HCT116 (cell line): ENCODE measurements around the gene SART3.

Experiments
- CEBPB ChIP-seq: IDR thresholded peaks from 2 replicates; pipeline ENCODE4 v1.6.1; 2012; ENCODE audit warnings: low read depth
- POLR2A ChIP-seq: IDR thresholded peaks from 2 replicates; pipeline ENCODE4 v1.7.0; 2011; ENCODE audit warnings: borderline replicate concordance; ENCODE audit not compliant: insufficient read depth, insufficient read length; ENCODE audit errors: extremely low read depth
- RAD21 ChIP-seq: IDR thresholded peaks from 2 replicates; pipeline ENCODE4 v1.6.1; 2012; ENCODE audit warnings: low read depth, mild to moderate bottlenecking
- TCF7L2 ChIP-seq: IDR thresholded peaks from 2 replicates; pipeline ENCODE4 v1.7.0; 2011; ENCODE audit warnings: borderline replicate concordance, inconsistent platforms; ENCODE audit not compliant: insufficient read depth, insufficient read length; ENCODE audit errors: extremely low read depth
- TF ChIP-seq, protein P1 (sequence below), 3 experiments: fragments of 200-600 bp in 1 of 3; sonication (generic) in 1 of 3; IDR thresholded peaks in 2 of 3; conservative IDR thresholded peaks in 1 of 3; 2 replicates each; pipeline ENCODE4 v1.5.1; 2012 to 2017; ENCODE audit warnings: low read depth in 2 of 3, low read length in 2 of 3, antibody characterized with exemption in 1 of 3, borderline replicate concordance in 1 of 3, control low read depth in 1 of 3, mild to moderate bottlenecking in 1 of 3, mixed read lengths in 1 of 3, mixed run types in 1 of 3, moderate library complexity in 1 of 3; ENCODE audit not compliant: insufficient read depth in 1 of 3
- TF ChIP-seq, protein P2 (sequence below): IDR thresholded peaks from 2 replicates; pipeline ENCODE4 v1.6.1; 2011; ENCODE audit warnings: mild to moderate bottlenecking, low read length, moderate library complexity; ENCODE audit not compliant: insufficient replicate concordance; ENCODE audit errors: extremely low read depth
- TF ChIP-seq, protein P3 (sequence below): IDR thresholded peaks from 2 replicates; pipeline ENCODE4 v1.6.1; 2012; ENCODE audit warnings: low read depth

DNA sequence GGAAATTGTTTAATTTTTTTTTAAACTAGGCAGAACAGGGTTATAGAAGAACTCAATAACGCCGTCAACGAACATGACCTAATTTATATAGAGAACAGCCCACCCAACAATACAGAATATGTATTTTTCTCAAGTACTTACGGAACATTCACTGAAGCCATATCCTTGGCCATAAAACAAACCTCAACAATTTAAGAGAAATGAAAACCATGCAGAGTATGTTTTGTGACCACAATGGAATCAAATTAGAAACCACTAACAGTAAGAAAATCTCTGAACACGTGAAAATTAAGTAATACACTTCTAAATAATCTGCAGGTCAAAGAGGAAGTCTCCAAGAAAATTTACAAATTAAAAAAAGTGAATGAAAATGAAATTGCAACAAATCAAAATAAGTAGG, 9.4 kb downstream of the SART3 start:
- TF ChIP-seq, protein P1, sequence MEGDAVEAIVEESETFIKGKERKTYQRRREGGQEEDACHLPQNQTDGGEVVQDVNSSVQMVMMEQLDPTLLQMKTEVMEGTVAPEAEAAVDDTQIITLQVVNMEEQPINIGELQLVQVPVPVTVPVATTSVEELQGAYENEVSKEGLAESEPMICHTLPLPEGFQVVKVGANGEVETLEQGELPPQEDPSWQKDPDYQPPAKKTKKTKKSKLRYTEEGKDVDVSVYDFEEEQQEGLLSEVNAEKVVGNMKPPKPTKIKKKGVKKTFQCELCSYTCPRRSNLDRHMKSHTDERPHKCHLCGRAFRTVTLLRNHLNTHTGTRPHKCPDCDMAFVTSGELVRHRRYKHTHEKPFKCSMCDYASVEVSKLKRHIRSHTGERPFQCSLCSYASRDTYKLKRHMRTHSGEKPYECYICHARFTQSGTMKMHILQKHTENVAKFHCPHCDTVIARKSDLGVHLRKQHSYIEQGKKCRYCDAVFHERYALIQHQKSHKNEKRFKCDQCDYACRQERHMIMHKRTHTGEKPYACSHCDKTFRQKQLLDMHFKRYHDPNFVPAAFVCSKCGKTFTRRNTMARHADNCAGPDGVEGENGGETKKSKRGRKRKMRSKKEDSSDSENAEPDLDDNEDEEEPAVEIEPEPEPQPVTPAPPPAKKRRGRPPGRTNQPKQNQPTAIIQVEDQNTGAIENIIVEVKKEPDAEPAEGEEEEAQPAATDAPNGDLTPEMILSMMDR (IDR thresholded peaks at IDR 0.05 in 2 of 3, conservative IDR thresholded peaks at IDR 0.05 in 1 of 3; ENCODE audit: borderline replicate concordance in 1 of 3, insufficient read depth in 1 of 3, low read depth in 2 of 3, low read length in 2 of 3): no peak
- TF ChIP-seq RAD21 (no peak), CEBPB (no peak), POLR2A (no peak), TCF7L2 (no peak)
- TF ChIP-seq, protein P2, sequence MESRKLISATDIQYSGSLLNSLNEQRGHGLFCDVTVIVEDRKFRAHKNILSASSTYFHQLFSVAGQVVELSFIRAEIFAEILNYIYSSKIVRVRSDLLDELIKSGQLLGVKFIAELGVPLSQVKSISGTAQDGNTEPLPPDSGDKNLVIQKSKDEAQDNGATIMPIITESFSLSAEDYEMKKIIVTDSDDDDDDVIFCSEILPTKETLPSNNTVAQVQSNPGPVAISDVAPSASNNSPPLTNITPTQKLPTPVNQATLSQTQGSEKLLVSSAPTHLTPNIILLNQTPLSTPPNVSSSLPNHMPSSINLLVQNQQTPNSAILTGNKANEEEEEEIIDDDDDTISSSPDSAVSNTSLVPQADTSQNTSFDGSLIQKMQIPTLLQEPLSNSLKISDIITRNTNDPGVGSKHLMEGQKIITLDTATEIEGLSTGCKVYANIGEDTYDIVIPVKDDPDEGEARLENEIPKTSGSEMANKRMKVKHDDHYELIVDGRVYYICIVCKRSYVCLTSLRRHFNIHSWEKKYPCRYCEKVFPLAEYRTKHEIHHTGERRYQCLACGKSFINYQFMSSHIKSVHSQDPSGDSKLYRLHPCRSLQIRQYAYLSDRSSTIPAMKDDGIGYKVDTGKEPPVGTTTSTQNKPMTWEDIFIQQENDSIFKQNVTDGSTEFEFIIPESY: no peak
- TF ChIP-seq, protein P3, sequence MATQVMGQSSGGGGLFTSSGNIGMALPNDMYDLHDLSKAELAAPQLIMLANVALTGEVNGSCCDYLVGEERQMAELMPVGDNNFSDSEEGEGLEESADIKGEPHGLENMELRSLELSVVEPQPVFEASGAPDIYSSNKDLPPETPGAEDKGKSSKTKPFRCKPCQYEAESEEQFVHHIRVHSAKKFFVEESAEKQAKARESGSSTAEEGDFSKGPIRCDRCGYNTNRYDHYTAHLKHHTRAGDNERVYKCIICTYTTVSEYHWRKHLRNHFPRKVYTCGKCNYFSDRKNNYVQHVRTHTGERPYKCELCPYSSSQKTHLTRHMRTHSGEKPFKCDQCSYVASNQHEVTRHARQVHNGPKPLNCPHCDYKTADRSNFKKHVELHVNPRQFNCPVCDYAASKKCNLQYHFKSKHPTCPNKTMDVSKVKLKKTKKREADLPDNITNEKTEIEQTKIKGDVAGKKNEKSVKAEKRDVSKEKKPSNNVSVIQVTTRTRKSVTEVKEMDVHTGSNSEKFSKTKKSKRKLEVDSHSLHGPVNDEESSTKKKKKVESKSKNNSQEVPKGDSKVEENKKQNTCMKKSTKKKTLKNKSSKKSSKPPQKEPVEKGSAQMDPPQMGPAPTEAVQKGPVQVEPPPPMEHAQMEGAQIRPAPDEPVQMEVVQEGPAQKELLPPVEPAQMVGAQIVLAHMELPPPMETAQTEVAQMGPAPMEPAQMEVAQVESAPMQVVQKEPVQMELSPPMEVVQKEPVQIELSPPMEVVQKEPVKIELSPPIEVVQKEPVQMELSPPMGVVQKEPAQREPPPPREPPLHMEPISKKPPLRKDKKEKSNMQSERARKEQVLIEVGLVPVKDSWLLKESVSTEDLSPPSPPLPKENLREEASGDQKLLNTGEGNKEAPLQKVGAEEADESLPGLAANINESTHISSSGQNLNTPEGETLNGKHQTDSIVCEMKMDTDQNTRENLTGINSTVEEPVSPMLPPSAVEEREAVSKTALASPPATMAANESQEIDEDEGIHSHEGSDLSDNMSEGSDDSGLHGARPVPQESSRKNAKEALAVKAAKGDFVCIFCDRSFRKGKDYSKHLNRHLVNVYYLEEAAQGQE: no peak
